IMR-90 (cell line): Measurements from ENCODE around the gene LHFPL3. TPM values are rescaled to one million over a fixed set of nuclear protein-coding genes. Genes with fewer than 3 reads are reported as not detected.

Experiments
- ATAC-seq: fragments of 200-7000 bp; cut with Tn5 transposase; 2 replicates; pipeline ENCODE4 v1.9.1; 2020; ENCODE audit warnings: low read depth, mild to moderate bottlenecking, moderate library complexity
- BruUV-seq: library from RNA; stranded (reverse); fragments of 400-500 nt; replicated peaks from 2 replicates; lab custom pipeline; 2021; lab: Mats Ljungman, UMichigan
- CTCF ChIA-PET: fragments of 300-600 bp; formaldehyde crosslinking; extraction: SDS; loops from one replicate; lab custom pipeline; 2021; ENCODE audit warnings: antibody characterized with exemption; lab: Yijun Ruan, JAX
- POLR2A ChIA-PET: fragments of 300-600 bp; sonication (Branson Sonifier 250); formaldehyde crosslinking; loops from one replicate; lab custom pipeline; 2022; ENCODE audit warnings: antibody characterized with exemption; ENCODE audit not compliant: unreplicated experiment; lab: Charles Lee
- DNase-seq: peaks from one replicate; pipeline ENCODE4 v3.0.0; 2013
- H2AFZ ChIP-seq: replicated peaks from 2 replicates; pipeline ENCODE3; 2013; ENCODE audit warnings: low read length, mild to moderate bottlenecking; ENCODE audit not compliant: poor library complexity
- H2AK5ac ChIP-seq: 2 replicates; pipeline ENCODE4 v1.6.1; 2013; ENCODE audit warnings: low read depth, low read length, inconsistent platforms
- H2AK9ac ChIP-seq: replicated peaks from 2 replicates; pipeline ENCODE3; 2013; ENCODE audit warnings: mild to moderate bottlenecking, low read depth, low read length, moderate library complexity; ENCODE audit not compliant: poor library complexity
- H2BK120ac ChIP-seq: 2 replicates; pipeline ENCODE4 v1.6.1; 2013; ENCODE audit warnings: low read depth, low read length, inconsistent platforms
- H2BK15ac ChIP-seq: 3 replicates; pipeline ENCODE4 v1.6.1; 2013; ENCODE audit warnings: low read depth, low read length, inconsistent platforms
- H2BK20ac ChIP-seq: 2 replicates; pipeline ENCODE4 v1.6.1; 2013; ENCODE audit warnings: low read depth, mild to moderate bottlenecking, inconsistent platforms, low read length, moderate library complexity
- H2BK5ac ChIP-seq: 2 replicates; pipeline ENCODE4 v1.6.1; 2013; ENCODE audit warnings: mild to moderate bottlenecking, low read depth, low read length, inconsistent platforms; ENCODE audit not compliant: poor library complexity, severe bottlenecking
- H3K14ac ChIP-seq: replicated peaks from 2 replicates; pipeline ENCODE4 v1.6.1; 2013; ENCODE audit warnings: low read depth, low read length, inconsistent platforms
- H3K18ac ChIP-seq: 2 replicates; pipeline ENCODE4 v1.6.1; 2013; ENCODE audit warnings: low read depth, low read length, control low read depth
- H3K23ac ChIP-seq: 2 replicates; pipeline ENCODE4 v1.6.1; 2013; ENCODE audit warnings: low read depth, low read length, inconsistent platforms
- H3K27ac ChIP-seq: 2 replicates; pipeline ENCODE4 v1.5.1; 2013; ENCODE audit warnings: mild to moderate bottlenecking, control low read depth, low read length; ENCODE audit not compliant: insufficient read depth
- H3K27me3 ChIP-seq: 2 replicates; pipeline ENCODE4 v1.6.1; 2013; ENCODE audit warnings: low read length; ENCODE audit not compliant: control insufficient read depth, insufficient read depth
- H3K36me3 ChIP-seq: 2 replicates; pipeline ENCODE4 v1.6.1; 2013; ENCODE audit warnings: low read length, mixed read lengths; ENCODE audit not compliant: control insufficient read depth, insufficient read depth
- H3K4ac ChIP-seq: 2 replicates; pipeline ENCODE4 v1.6.1; 2013; ENCODE audit warnings: low read depth, low read length, inconsistent platforms
- H3K4me1 ChIP-seq: 2 replicates; pipeline ENCODE4 v1.6.1; 2013; ENCODE audit warnings: low read length, mixed read lengths; ENCODE audit not compliant: control insufficient read depth, insufficient read depth
- H3K4me2 ChIP-seq: 2 replicates; pipeline ENCODE4 v1.6.1; 2013; ENCODE audit warnings: low read depth, mild to moderate bottlenecking, control low read depth, low read length, moderate library complexity
- H3K4me3 ChIP-seq: 2 replicates; pipeline ENCODE4 v1.5.1; 2013; ENCODE audit warnings: low read depth, mild to moderate bottlenecking, control low read depth, low read length, moderate library complexity; ENCODE audit not compliant: insufficient read depth
- H3K56ac ChIP-seq: 2 replicates; pipeline ENCODE4 v1.6.1; 2013; ENCODE audit warnings: low read length, inconsistent platforms; ENCODE audit not compliant: insufficient read depth; ENCODE audit errors: extremely low read depth
- H3K79me1 ChIP-seq, 2 experiments: 2 replicates each; pipeline ENCODE4 v1.6.1; 2013; ENCODE audit warnings: low read length in 2 of 2, inconsistent platforms in 1 of 2, low read depth in 1 of 2
- H3K9ac ChIP-seq: 2 replicates; pipeline ENCODE4 v1.6.1; 2013; ENCODE audit warnings: low read depth, low read length, control low read depth
- H3K9me1 ChIP-seq: 2 replicates; pipeline ENCODE4 v1.6.1; 2013; ENCODE audit warnings: low read length, inconsistent platforms; ENCODE audit not compliant: insufficient read depth
- H3K9me3 ChIP-seq: 2 replicates; pipeline ENCODE4 v1.6.1; 2013; ENCODE audit warnings: low read length; ENCODE audit not compliant: control insufficient read depth, insufficient read depth
- H4K20me1 ChIP-seq: 2 replicates; pipeline ENCODE4 v1.6.1; 2013; ENCODE audit warnings: low read length, inconsistent platforms; ENCODE audit not compliant: insufficient read depth
- H4K5ac ChIP-seq: 2 replicates; pipeline ENCODE4 v1.6.1; 2013; ENCODE audit warnings: mild to moderate bottlenecking, low read depth, low read length, control low read depth
- H4K8ac ChIP-seq, 2 experiments: 2 replicates each; pipeline ENCODE4 v1.6.1; 2013; ENCODE audit warnings: low read depth in 2 of 2, low read length in 2 of 2, control low read depth in 1 of 2, inconsistent platforms in 1 of 2
- H4K91ac ChIP-seq: 2 replicates; pipeline ENCODE4 v1.6.1; 2013; ENCODE audit warnings: low read depth, low read length, inconsistent platforms; ENCODE audit not compliant: insufficient read depth
- BHLHE40 ChIP-seq: fragments of 150-350 bp; IDR thresholded peaks from 2 replicates; pipeline ENCODE4 v1.6.1; 2016; ENCODE audit warnings: mild to moderate bottlenecking, low read depth, low read length
- CEBPB ChIP-seq: IDR thresholded peaks from 2 replicates; pipeline ENCODE4 v1.6.1; 2012; ENCODE audit warnings: low read depth, low read length, improper control_type of control experiment
- CHD1 ChIP-seq: IDR thresholded peaks from 2 replicates; pipeline ENCODE4 v1.6.1; 2012; ENCODE audit warnings: low read depth, low read length, improper control_type of control experiment
- CTCF ChIP-seq: conservative IDR thresholded peaks from 2 replicates; pipeline ENCODE4 v1.5.1; 2012; ENCODE audit warnings: mild to moderate bottlenecking, low read depth, low read length, improper control_type of control experiment
- FOS ChIP-seq: fragments of 150-350 bp; IDR thresholded peaks from 2 replicates; pipeline ENCODE4 v1.6.1; 2016; ENCODE audit warnings: low read depth, low read length
- RCOR1 ChIP-seq: IDR thresholded peaks from 2 replicates; pipeline ENCODE4 v1.6.1; 2012; ENCODE audit warnings: mild to moderate bottlenecking, low read length, improper control_type of control experiment; ENCODE audit not compliant: insufficient replicate concordance
- RFX5 ChIP-seq: IDR thresholded peaks from 2 replicates; pipeline ENCODE4 v1.8.0; 2012; ENCODE audit warnings: low read depth, mild to moderate bottlenecking, low read length, moderate library complexity
- SMC3 ChIP-seq: fragments of 150-350 bp; IDR thresholded peaks from 2 replicates; pipeline ENCODE4 v1.6.1; 2016; ENCODE audit warnings: low read depth, mild to moderate bottlenecking, antibody characterized with exemption, low read length, moderate library complexity
- dilution Hi-C: fragments of 300-500 bp; cut with HindIII; formaldehyde crosslinking; loops from one replicate; pipeline ENCODE4 v1.14.3; 2018; ENCODE audit warnings: low sequenced_read_pairs; ENCODE audit not compliant: unreplicated experiment
- in situ Hi-C: fragments of 300-500 bp; cut with MboI; formaldehyde crosslinking; loops from 3 replicates; pipeline ENCODE4 v1.14.3; 2019; ENCODE audit warnings: low sequenced_read_pairs, inconsistent platforms, mixed read lengths
- intact Hi-C: fragments of 100-400 bp; cut with micrococcal nuclease; formaldehyde crosslinking; loops from 2 replicates; pipeline ENCODE4 v1.10.0; 2022
- polyA plus RNA-seq, 3 experiments: library from polyadenylated mRNA; depleted of rRNA; stranded (reverse); fragments of >200 nt; gene quantifications; 2 replicates each; pipeline ENCODE4 v1.2.3, GENCODE V29; 2012; ENCODE audit warnings: low replicate concordance in 1 of 3
- total RNA-seq: library from RNA; depleted of rRNA; stranded (reverse); fragments of >200 nt; gene quantifications from 2 replicates; pipeline ENCODE4 v1.2.3, GENCODE V29; 2012
- TF ChIP-seq, protein P1 (sequence below): fragments of 150-350 bp; IDR thresholded peaks from 2 replicates; pipeline ENCODE4 v1.6.1; 2016; ENCODE audit warnings: low read depth, mild to moderate bottlenecking, low read length, moderate library complexity, borderline replicate concordance
- TF ChIP-seq, protein P2 (sequence below): fragments of 150-350 bp; IDR thresholded peaks from 2 replicates; pipeline ENCODE4 v1.6.1; 2017; ENCODE audit warnings: mild to moderate bottlenecking, antibody characterized with exemption, low read length, low read depth

Gene LHFPL3
- total and polyA plus RNA-seq, 2 of the 4 experiments (the other 2 are of a cell fraction), result not detected

DNA sequence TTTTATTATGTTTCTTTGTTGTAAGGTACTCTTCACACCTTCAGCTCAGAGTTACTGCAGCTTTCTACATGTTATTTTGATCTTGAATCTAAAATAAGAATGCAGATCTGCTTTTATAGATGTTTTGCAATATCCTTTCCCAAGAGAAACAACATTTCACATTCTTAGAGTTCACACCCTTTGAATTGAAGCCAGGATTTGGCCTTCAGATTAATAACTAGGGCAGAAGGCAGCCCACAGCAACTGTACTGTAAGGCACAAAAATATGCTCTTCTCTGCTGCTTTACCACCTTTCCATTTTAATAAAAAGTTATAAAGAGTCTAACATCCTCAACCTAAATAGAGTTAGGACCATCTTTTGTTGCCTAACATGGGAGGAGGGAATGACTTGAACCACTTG lies 224.7 kb downstream of the LHFPL3 start:
- Histone ChIP-seq H4K20me1 (no peaks in the 10 kb centered on the region), H2AFZ (no peak overlapping the region), H2BK120ac (no peak overlapping the region), H2BK5ac (no peak overlapping the region), H3K9ac (no peak overlapping the region), H3K23ac (no peak overlapping the region), H4K91ac (no peak overlapping the region), H3K18ac (no peak overlapping the region), H3K56ac (no peak overlapping the region), H3K9me1 (no peaks in the 10 kb centered on the region), H3K4ac (no peak overlapping the region), H3K27ac (no peak overlapping the region), H4K5ac (no peak overlapping the region), H3K4me2 (no peak overlapping the region), H3K4me1 (no peaks in the 10 kb centered on the region), H3K36me3 (no peaks in the 10 kb centered on the region), H4K8ac (no peak overlapping the region), H3K9me3 (peaks cover 7% of the 10 kb centered on the region), H3K4me3 (no peak overlapping the region), H2AK9ac (no peak overlapping the region), H2AK5ac (no peak overlapping the region), H2BK20ac (no peak overlapping the region), H3K27me3 (no peaks in the 10 kb centered on the region), H3K79me1 (no peaks in the 10 kb centered on the region), H3K14ac (no peak overlapping the region), H2BK15ac (no peak overlapping the region)
- dilution Hi-C loops, result no loop called here
- no peak for ATAC-seq
- DNase-seq, result no peak
- intact Hi-C loops, result no loop called here
- in situ Hi-C loops, result no loop called here
- TF ChIP-seq SMC3 (no peak), RFX5 (no peak), CHD1 (no peak), BHLHE40 (no peak), FOS (no peak), CTCF (no peak), RCOR1 (no peak), CEBPB (no peak)
- TF ChIP-seq, protein P1, sequence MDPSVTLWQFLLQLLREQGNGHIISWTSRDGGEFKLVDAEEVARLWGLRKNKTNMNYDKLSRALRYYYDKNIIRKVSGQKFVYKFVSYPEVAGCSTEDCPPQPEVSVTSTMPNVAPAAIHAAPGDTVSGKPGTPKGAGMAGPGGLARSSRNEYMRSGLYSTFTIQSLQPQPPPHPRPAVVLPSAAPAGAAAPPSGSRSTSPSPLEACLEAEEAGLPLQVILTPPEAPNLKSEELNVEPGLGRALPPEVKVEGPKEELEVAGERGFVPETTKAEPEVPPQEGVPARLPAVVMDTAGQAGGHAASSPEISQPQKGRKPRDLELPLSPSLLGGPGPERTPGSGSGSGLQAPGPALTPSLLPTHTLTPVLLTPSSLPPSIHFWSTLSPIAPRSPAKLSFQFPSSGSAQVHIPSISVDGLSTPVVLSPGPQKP, result no peak
- TF ChIP-seq, protein P2, sequence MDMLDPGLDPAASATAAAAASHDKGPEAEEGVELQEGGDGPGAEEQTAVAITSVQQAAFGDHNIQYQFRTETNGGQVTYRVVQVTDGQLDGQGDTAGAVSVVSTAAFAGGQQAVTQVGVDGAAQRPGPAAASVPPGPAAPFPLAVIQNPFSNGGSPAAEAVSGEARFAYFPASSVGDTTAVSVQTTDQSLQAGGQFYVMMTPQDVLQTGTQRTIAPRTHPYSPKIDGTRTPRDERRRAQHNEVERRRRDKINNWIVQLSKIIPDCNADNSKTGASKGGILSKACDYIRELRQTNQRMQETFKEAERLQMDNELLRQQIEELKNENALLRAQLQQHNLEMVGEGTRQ, result no peak
- BruUV-seq, result no TSS peak
- ChIA-PET POLR2A (no interaction called here), CTCF (no interaction called here)
